VCaP (cell line): ENCODE data around the gene SCGB1C1.
"Not testable (repeated sequence)": the region's sequence is repeated elsewhere in the genome, so short reads cannot be mapped to it uniquely, and the experiment has no call there.

Source experiments
- H3K27ac ChIP-seq: fragments of 450-650 bp; 2 replicates; pipeline ENCODE4 v1.5.1; 2017
- TF ChIP-seq, protein P1 (sequence below): fragments of 450-650 bp; conservative IDR thresholded peaks from 2 replicates; pipeline ENCODE4 v1.5.1; 2017; ENCODE audit warnings: mild to moderate bottlenecking, moderate library complexity

The SCGB1C1 gene

DNA sequence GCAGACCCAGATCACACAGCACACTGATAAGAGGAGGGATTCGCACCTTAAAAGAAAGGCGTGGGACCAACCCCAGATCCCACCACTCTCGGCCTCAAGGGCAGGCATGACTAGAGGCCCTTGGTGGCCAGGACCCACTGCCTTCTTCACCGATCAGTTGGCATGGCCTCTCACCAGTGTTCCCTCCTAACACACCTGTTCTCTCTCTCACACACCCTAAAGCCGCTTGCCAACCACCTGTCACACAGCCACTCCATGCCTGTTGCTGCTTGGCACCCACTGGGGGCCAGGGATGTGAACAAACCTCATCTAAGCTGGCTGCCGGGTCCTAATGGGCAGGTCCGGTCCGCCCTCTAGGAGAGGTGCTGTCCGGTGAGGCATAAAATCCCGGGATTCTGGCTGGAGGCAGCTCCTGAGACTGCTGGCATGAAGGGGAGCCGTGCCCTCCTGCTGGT lies at the start of gene SCGB1C1:
Gene SCGB1C1, plus strand, starts transcription at position 405 of the 455 bp plus-strand sequence. Its CDS starts 22 bp downstream, at position 427.
- H3K27ac ChIP-seq = not testable (repeated sequence)

DNA sequence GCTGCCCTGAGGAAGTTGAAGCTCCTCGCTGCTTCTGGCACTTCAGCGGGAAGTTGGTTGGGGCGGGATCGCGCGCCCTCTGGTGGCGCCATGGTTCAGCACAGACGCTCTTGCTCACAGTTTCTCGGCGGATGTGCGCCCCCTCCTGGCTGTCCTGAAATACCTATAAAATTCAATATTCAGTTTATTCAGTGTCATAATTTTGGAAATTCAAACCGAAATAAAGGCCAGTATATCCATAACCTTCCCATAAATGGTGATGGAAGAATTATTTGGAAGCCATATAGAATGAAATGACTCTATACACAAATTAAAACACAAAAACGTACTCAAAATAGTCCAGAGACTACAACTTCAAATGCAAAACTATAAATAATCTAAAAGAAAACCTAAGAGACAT lies 12.6 kb upstream of the SCGB1C1 start:
- not testable (repeated sequence) for H3K27ac ChIP-seq

DNA sequence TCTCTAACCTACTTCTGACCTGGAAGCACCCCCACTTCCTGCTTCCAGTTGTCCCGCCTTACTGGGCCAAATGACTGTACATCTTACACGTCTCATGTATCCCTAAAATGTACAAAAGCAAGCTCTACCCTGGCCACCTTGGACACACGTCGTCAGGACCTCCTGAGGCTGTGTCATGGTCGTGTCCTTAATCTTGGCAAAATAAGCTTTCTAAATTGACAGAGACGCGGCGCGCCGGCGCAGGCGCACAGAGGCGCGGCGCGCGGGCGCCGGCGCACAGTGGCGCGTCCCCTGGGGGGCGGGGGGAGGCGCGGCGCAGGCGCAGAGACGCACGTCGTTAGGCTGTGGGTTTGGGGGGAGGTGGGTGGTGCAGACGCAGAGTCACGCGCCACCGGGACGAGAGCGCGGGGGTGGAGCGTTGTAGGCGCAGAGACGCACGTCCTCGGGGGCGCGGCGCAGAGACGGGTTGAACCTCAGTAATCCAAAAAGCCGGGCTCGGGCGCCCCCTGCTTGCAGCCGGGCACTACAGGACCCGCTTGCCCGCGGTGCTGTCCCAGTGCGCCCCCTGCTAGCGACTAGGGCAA lies 3.6 kb upstream of the SCGB1C1 start:
- H3K27ac ChIP-seq = not testable (repeated sequence)

DNA sequence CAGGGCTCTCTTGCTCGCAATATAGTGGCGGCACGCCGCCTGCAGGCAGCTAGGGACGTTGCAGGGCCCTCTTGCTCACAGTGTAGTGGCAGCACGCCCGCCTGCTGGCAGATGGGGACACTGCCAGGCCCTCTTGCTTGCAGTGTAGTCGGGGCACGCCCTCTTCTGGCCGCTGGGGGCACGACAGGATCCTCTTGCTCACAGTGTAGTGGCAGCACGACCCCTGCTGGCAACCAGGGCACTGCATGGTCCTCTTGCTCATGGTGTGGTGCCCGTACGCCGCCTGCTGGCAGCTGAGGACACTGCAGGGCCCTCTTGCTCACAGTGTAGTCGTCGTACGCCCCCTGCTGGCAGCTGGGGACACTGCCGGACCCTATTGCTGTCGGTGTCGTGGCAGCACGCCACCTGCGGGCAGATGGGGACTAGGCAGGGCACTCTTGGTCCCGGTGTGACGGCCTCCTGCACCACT lies 3.0 kb upstream of the SCGB1C1 start:
- H3K27ac ChIP-seq = not testable (repeated sequence)

DNA sequence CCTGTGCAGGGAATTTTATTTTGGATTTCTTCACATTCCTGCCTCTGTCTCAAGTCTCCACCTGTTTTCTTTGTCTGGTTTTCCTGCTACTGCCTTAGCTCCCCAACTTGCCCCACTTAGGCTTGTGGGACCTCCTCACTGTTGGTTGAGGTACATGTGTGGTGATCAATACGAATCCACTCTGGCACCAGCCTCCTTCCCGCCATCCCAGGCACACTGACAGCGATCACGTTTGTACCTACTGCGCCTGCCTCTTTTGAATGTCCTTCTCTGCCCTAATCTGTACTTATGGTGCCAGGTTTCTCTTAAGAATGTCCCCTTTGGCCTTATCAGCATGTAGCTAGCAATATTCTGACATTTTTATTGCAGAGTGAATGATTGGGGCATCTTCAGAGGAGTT lies 2.3 kb upstream of the SCGB1C1 start:
- H3K27ac ChIP-seq = not testable (repeated sequence)

DNA sequence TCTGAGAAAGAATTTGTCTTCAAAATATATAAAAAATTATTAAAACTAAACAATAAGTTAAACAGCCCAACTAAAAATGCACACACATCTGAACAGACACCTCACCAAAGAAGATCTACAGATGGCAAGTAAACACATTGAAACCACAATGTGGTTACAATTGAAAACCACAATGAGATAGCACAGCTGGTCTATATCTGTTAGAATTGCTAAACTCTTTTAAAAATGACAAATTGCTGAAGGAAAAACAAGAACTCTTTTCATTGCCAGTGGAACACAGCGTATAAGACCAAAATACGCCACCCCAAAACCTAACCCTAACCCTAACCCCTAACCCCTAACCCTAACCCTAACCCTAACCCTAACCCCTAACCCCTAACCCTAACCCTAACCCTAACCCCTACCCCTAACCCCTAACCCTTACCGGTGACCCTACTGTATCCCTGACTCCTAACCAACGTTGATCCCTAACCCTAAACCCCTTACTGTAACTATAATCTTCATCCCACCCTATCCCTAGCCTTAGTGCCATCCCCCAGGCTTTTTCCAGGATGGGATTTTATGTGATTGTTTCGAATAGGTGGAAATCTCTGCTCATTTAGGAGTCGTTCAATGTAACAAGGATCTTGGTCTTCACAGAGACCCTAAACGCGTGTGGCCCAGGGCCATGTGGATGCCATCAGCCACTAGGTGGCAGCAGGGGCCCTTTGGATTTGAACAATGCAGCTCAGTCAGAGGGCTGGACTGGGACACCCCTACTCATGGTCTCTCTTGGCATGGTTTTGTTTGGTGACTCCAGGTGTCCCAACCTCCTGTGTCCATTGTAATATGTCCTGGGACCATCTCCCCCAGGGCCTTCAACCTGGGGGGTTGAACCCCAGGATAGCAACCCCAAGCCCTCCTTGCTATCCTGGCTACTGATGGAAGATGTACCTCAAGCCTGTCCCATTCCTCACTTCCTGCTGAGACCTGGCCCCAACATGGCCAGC lies 1.1 kb upstream of the SCGB1C1 start:
- TF ChIP-seq, protein P1, sequence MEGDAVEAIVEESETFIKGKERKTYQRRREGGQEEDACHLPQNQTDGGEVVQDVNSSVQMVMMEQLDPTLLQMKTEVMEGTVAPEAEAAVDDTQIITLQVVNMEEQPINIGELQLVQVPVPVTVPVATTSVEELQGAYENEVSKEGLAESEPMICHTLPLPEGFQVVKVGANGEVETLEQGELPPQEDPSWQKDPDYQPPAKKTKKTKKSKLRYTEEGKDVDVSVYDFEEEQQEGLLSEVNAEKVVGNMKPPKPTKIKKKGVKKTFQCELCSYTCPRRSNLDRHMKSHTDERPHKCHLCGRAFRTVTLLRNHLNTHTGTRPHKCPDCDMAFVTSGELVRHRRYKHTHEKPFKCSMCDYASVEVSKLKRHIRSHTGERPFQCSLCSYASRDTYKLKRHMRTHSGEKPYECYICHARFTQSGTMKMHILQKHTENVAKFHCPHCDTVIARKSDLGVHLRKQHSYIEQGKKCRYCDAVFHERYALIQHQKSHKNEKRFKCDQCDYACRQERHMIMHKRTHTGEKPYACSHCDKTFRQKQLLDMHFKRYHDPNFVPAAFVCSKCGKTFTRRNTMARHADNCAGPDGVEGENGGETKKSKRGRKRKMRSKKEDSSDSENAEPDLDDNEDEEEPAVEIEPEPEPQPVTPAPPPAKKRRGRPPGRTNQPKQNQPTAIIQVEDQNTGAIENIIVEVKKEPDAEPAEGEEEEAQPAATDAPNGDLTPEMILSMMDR = peak; percentile 61
- not testable (repeated sequence) for H3K27ac ChIP-seq

DNA sequence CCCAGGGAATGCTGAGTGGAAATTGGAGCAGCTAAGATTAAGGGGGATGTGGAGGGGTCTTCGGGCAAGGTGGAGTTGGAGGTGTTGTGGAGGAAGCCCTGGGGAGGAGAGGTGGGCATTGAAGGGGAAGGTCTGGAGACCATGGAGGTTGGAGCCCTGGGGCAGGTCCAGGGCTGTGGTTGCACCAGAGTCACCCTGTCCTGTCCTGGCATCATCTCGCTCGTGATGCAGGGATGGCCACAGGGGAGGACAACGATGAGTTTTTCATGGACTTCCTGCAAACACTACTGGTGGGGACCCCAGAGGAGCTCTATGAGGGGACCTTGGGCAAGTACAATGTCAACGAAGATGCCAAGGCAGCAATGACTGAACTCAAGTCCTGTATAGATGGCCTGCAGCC lies 603 bp downstream of the SCGB1C1 start:
- not testable (repeated sequence) for H3K27ac ChIP-seq

DNA sequence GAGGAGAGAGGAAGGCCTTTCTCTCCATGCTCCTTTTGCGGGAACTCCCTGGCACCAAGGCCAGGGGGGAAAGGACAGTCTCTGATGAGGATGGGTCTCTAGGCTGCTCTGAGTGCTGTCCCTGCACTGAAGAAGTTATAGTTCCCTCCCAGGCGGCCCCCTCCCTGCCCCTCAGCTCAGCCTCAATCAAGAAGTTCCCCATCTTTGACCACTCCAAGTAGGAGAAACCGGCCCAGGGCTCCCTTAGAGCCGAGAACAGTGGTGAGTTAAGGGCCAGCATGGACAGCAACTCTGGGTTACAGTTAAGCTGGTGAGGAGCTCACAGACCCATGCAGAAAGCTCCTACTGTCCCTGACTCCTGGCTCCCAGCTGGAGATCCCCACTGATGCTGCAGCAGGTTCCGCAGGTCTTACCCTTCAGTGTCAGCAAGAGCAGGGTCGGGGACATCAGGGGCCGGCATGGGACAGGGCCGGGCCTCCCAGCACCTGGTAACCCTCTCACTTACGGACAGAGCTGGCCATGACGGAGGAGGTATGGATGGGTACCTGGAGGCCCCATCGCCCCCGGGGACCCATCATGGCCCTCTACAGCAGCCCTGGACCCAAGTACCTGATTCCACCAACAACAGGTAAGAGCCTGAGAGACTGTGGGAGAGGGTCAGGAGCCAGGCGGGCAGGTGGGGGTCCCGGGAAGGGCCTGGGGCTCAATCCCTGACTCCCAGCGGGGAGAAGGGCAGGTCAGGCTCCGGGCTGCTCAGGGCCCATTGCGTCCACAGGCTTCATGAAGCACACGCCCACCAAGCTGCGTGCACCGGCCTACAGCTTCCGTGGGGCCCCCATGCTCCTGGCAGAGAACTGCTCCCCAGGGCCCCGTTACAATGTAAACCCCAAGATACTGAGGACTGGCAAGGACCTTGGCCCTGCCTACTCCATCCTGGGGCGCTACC lies 4.2 kb downstream of the SCGB1C1 start:
- TF ChIP-seq, protein P1 = no peak
- H3K27ac ChIP-seq = no peak overlapping the region

DNA sequence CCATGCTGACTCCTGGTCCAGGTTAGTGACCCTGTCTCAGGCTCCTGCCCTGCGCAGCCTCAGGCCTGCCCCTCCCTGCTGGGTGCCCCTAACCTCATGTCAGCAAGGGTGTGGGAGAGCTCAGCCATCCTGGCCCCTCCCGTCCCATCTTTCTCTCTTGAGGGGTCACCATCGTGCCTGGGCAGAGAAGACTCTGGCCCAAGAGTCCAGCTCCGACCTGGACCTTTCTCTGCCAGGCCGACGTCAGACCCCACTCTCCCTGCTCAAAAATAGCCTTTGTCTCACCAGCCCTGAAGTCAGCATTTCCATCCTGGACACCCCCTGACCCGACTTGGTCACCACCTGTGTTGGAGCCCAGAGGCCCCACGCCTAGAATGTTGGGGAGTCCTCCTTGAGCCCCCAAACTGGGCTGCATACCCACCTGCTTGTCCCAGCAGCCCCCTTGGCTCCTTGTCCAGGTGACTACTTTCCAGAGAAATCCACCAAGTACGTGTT lies 4.9 kb downstream of the SCGB1C1 start:
- no peak overlapping the region for H3K27ac ChIP-seq
- TF ChIP-seq, protein P1 = no peak

DNA sequence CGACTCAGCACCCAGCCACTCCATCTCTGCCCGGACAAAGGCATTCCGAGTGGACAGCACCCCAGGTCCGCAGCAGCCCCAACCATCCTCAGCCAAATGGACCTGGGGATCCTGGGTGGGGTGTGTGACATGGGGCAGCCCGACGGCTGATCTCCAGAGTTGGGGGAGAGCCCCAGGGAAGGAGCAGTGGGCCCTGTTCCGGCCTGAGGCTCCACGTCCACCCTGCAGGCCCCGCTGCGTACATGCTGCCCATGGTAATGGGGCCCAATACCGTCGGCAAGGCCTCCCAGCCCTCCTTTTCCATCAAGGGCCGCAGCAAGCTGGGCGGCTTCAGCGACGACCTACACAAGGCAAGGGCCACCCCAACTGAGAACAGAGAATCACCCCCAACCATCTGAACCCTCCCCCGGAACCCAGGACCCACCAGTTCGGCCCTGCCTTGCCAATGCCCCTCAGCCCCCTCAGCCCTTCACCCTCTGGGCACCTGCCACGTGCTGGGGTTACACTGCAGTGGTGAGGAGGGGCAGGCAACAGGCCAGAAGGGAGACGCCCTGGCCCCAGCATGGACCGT lies 5.4 kb downstream of the SCGB1C1 start:
- TF ChIP-seq, protein P1 = no peak
- no peak overlapping the region for H3K27ac ChIP-seq
